Uterus (tissue), 4 donors: ENCODE data around the gene WDR5B. TPM values are rescaled to one million over a fixed set of nuclear protein-coding genes. Genes with fewer than 3 reads are reported as not detected.

ENCODE experiments used
- DNase-seq, 2 donors: peaks; one replicate each; pipeline ENCODE4 v3.0.0-alpha.2; 2019 to 2020
- H3K27ac ChIP-seq, 2 donors: fragments of 200-600 bp; sonication (generic); 1 replicate in 1 of 2; 2 replicates in 1 of 2; pipeline ENCODE4 v1.5.1; 2016 to 2018
- H3K27me3 ChIP-seq, 2 donors: fragments of 200-600 bp; sonication (generic); one replicate each; pipeline ENCODE4 v1.5.1; 2018 to 2019; ENCODE audit warnings: control low read depth in 1 of 2
- H3K36me3 ChIP-seq, 2 donors: fragments of 200-600 bp; sonication (generic); one replicate each; pipeline ENCODE4 v1.5.1; 2019; ENCODE audit warnings: control low read depth in 1 of 2
- H3K4me1 ChIP-seq, 2 donors: fragments of 200-600 bp; sonication (generic); one replicate each; pipeline ENCODE4 v1.5.1; 2018 to 2019; ENCODE audit warnings: control low read depth in 1 of 2
- H3K4me3 ChIP-seq, 2 donors: fragments of 200-600 bp; sonication (generic); 1 replicate in 1 of 2; 2 replicates in 1 of 2; pipeline ENCODE4 v1.5.1; 2018 to 2019; ENCODE audit warnings: mild to moderate bottlenecking in 1 of 2
- H3K9me3 ChIP-seq, 2 donors: fragments of 200-600 bp; sonication (generic); one replicate each; pipeline ENCODE4 v1.5.1; 2019; ENCODE audit warnings: control low read depth in 1 of 2
- CTCF ChIP-seq, 4 experiments: fragments of 200-600 bp in 2 of 4; fragments of 450-650 bp in 2 of 4; sonication (generic) in 2 of 4; IDR thresholded peaks; one replicate each; pipeline ENCODE4 v1.5.1; 2016 to 2019; ENCODE audit warnings: antibody characterized with exemption in 4 of 4, mild to moderate bottlenecking in 2 of 4, moderate library complexity in 1 of 4
- POLR2A ChIP-seq, 2 donors: fragments of 450-650 bp; IDR thresholded peaks; one replicate each; pipeline ENCODE4 v1.6.1; 2016; ENCODE audit warnings: antibody characterized with exemption in 2 of 2, mild to moderate bottlenecking in 1 of 2, moderate library complexity in 1 of 2
- intact Hi-C: fragments of 100-400 bp; cut with DNase I; formaldehyde crosslinking; loops from one replicate; pipeline ENCODE4 v1.15.1; 2023; ENCODE audit warnings: low total_unique reads
- total RNA-seq, 4 donors: library from RNA; depleted of rRNA in 3 of 4; stranded (reverse); fragments of >200 nt in 3 of 4; gene quantifications; one replicate each; pipeline versions ENCODE4 v1.1.0 to v1.2.4, GENCODE V29; 2014 to 2023
- donor health status: DM: yes; HTN: yes; CAD: no.

The WDR5B gene
- total RNA-seq, 4 donors from 2014 or later = 2.4 to 9.8 (median 4.7) TPM

DNA sequence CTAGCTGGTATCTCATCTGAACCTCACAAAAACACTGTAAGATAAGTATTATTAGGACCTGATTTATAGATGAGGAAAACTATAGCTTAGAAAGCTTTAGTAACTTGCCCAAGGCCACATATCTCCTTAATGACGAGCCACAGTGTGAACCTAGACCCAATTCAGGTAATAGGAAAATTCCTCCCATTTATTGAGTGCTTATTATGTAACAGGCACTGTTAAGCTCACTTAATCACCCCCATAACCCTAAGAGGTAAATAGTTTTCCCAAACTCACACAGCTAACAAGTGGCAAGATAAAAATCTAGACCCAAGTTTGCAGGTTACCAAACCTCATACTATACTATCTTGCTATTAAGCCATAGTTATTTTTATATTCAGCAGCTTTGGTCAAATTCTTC lies 7.9 kb downstream of the WDR5B start:
- no peaks in the 10 kb centered on the region for H3K36me3 ChIP-seq
- DNase-seq = no peak

GRCh38 chr3:122406198-122406597 lies 9.7 kb downstream of the WDR5B start:
- Histone ChIP-seq H3K9me3 (no peaks in the 10 kb centered on the region), H3K36me3 (no peaks in the 10 kb centered on the region), H3K4me3 (no peak overlapping the region), H3K27me3 (no peaks in the 10 kb centered on the region), H3K27ac (no peak overlapping the region), H3K4me1 (no peaks in the 10 kb centered on the region)
- no peak for DNase-seq
- intact Hi-C loops = no loop called here
- TF ChIP-seq POLR2A (IDR thresholded peaks at IDR 0.05) (no peak), CTCF (IDR thresholded peaks at IDR 0.05) (no peak)

More for the DNA sequence above, 7.9 kb downstream of the WDR5B start:
- no peak for TF ChIP-seq CTCF (IDR thresholded peaks at IDR 0.05)
- no peak for TF ChIP-seq POLR2A (IDR thresholded peaks at IDR 0.05)
- H3K27me3 ChIP-seq = no peaks in the 10 kb centered on the region
- no peaks in the 10 kb centered on the region for H3K4me1 ChIP-seq
- no peak overlapping the region for H3K4me3 ChIP-seq
- H3K27ac ChIP-seq = no peak overlapping the region
- intact Hi-C loops = no loop called here
- no peaks in the 10 kb centered on the region for H3K9me3 ChIP-seq

GRCh38 chr3:122405015-122405414 lies 10.8 kb downstream of the WDR5B start:
- H3K27me3 ChIP-seq = no peaks in the 10 kb centered on the region
- no peaks in the 10 kb centered on the region for H3K4me1 ChIP-seq
- DNase-seq = no peak
- no peak overlapping the region for H3K27ac ChIP-seq
- intact Hi-C loops = no loop called here
- no peak for TF ChIP-seq POLR2A (IDR thresholded peaks at IDR 0.05)
- TF ChIP-seq CTCF (IDR thresholded peaks at IDR 0.05) = no peak
- H3K4me3 ChIP-seq = no peak overlapping the region
- no peaks in the 10 kb centered on the region for H3K36me3 ChIP-seq
- no peaks in the 10 kb centered on the region for H3K9me3 ChIP-seq

DNA sequence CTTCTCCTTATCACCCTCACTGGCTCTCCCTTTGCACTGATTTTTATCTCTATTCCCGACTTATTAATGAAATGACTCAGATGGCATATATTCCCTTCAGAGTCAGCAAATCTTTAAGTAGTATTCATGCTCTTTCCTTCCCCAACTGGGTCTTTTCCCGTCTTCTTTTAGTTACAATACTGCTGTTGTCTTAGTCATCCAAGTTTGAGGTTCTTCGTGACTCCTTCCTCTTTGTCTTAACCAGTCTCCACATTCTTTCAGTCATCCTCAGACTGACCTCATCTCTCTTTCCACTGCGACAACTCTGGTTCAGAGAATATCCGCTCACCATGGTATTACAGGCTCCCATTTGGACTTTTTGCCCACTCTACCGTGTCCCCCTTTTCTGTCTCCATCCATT lies 12.4 kb downstream of the WDR5B start:
- H3K4me1 ChIP-seq = no peaks in the 10 kb centered on the region
- no peak overlapping the region for H3K4me3 ChIP-seq
- TF ChIP-seq CTCF (IDR thresholded peaks at IDR 0.05) (no peak), POLR2A (IDR thresholded peaks at IDR 0.05) (no peak)
- H3K27me3 ChIP-seq = no peaks in the 10 kb centered on the region
- intact Hi-C loops = no loop called here
- H3K27ac ChIP-seq = no peak overlapping the region
- no peaks in the 10 kb centered on the region for H3K36me3 ChIP-seq
- H3K9me3 ChIP-seq = no peaks in the 10 kb centered on the region
- DNase-seq = no peak

- Histone ChIP-seq H3K4me1 (no peaks in the 10 kb centered on the region), H3K27ac (no peak overlapping the region), H3K27me3 (no peaks in the 10 kb centered on the region), H3K4me3 (no peak overlapping the region), H3K9me3 (no peaks in the 10 kb centered on the region), H3K36me3 (no peaks in the 10 kb centered on the region)
- no peak for TF ChIP-seq CTCF (IDR thresholded peaks at IDR 0.05)
- DNase-seq = no peak
- intact Hi-C loops = no loop called here
Measured at GRCh38 chr3:122398920-122399319, 16.9 kb downstream of the WDR5B start.
